GM21360 (cell line): ENCODE data around the gene PACRG.

Experiments
- ATAC-seq: cut with Tn5 transposase; IDR thresholded peaks from one replicate; pipeline ENCODE4 v1.9.1; 2021; ENCODE audit warnings: mild to moderate bottlenecking, moderate library complexity; ENCODE audit not compliant: unreplicated experiment

PACRG gene

DNA sequence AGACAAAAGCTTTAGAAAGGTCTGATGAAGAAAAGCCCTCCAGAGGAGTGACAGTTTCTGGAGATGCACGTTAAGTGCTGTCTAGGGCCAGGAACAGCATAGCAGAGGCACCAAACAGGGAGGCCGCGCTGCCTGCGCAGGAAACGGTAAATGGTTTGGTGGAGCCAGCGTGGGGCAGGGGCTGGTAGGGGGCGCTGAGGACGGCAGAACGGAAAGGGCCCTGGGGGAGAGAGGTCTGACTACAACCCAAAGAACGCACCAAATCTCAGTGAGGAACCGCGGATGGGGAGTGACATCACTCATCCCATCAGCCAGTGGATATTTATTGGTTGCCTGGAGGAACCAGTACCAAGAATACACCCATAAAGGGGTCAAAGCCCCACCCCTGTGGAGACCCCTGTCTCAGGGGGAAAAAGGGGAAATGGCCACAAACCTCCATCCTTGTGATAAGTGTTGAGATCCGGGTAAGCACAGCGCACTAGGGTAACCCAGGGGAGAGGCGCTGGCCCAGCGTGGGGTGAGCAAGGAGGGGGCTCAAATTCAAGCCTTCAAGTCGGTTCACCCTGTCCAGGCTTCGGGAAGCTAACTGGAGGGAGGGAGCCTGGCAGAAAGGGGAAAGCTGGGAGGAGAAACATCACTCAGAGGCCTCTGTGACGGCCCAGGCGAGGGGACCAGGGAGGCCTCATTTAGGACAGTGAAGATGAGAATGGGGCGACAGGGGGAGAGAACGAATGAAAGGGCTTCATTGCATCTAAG, 437.6 kb downstream of the PACRG start:
- ATAC-seq = no peak

DNA sequence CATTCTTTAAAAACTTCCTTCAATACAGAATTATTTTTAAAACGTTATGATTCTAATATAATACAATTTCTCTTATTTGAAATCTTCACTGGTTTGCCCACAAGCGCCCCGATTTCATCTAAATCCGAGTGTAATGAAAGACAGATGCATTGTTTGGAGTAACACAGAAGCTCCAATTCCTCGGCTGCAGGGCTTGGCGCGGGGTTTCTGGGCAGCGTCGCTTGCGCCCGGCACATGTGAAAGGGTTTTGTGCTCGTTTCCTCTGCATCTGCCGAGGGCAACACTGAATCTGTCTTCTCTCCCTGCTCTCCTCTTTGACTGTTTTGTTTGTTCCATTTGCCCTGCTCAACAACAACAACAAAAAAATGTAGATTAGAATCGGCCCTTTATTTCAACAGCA, 438.1 kb downstream of the PACRG start:
- no peak for ATAC-seq

DNA sequence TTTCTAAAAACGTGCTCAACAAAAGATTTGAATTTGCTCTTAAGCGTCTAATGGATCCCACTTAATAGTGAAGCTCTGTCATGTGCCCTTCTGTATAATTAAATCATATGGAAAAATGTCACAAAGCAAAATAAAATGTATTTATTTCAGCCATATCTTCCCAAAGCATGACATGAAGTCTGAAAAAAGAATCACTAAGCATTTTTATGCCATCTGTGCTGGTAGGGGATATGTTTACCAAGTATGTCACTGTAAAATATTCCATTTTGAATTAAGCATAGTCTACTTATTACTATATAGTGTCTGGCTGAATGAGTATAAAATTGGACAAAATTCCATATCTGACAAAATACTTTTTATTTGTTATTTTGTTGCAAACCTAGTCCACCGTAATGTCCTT, 438.7 kb downstream of the PACRG start:
- no peak for ATAC-seq

DNA sequence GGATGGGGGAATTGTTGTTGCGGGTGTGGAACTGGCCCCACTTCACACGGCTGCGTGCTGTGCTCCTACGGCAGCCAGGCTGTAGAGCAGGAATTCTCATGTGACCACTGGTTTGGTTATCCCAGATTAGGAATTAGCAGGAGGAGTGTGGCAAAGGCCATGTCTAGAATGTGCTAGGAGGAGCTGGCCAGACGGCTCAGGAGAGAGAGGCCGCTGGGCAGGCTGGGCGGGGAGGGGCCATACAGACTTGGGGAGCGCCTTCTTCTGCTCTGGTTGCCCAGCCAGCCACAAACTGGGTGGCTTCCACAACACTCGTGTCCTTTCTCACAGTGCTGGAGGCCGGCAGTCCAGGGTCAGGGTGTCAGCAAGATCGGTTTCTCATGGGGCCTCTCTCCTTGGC, 441.7 kb downstream of the PACRG start:
- no peak for ATAC-seq

DNA sequence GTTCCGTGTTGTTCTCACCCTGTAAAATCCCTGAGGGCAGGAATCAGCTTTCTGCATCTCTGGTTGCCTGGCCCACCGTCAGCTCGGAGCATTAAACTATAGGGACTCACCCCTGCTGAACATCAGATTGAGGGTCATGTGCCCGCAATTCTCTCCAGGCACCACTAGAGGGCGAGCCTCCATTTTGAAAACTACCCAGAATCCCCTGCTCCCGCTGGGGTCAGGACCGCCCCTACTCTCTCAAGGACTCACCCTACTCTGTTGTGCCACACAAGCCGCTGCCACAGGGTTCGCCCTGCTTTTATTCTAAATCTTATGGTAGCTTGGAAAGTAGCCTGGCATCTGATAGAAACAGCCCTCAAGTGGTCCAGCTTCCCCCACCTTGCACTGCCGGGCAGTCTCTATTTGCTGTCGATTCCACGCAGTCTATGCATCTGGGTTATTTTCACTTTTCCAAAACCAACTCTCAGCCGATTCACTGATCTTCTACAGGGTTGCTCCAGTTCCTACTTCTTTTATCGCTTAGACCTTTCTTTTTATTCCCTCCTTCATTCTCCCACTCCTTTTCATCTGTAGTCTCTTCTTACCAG, 442.6 kb downstream of the PACRG start:
- ATAC-seq = peak; percentile 91

DNA sequence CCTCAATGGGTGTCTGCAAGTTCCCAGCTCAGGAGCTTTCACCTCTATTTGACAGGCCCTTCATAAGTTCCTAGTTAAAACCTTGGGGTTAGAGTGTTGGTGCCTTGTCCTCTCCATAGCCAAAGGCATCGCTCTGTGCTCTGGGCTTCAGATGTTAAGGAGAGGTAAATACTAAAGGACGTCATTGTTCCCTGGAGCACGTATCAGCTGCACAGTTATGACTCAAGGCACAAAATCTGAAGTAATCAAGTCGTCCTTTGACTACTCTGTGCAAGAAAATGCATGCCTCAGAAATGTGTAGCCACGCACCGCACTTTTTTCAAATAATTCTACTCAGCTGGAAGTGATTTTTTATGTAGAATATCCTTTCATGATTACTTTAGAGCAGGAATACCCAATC, 446.0 kb downstream of the PACRG start:
- ATAC-seq = no peak

DNA sequence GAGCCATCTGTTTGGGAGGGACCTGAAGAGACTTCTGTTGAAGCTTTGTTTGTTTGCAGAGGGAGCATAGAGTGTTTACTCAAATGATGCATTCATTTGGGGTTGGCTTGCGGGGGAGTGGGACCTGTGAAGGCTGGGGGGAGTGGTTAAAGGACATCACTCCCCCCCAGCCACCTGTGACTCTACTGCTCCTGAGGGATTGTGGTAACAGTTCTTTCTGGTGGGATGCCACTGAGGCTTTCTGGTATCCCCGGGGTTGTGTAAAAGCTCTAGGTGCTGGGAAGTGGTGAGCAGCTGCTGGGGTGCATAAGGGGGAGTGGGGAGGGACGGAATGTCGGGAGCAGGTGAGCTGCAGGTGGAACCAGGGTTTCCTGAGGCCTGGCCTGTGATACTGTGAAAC, 447.5 kb downstream of the PACRG start:
- ATAC-seq = no peak

DNA sequence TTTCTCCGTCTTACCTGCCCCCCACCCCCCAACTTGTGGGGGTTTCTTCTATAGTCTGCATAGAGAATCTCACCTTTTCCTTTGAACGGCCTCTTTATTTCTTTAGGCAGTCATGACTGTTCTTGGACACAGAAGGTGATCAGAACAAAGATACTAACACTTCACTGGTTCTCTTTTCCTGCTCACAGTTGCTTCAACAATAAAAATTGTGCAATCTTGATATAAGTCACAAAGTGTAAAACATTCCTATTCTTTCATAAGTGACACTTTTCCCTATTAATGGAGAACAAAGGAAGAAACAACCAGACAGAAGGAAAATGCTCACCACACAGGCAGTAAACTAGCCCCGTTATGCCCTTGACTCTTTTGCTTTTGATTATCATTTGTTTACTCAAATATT, 448.3 kb downstream of the PACRG start:
- ATAC-seq = no peak

DNA sequence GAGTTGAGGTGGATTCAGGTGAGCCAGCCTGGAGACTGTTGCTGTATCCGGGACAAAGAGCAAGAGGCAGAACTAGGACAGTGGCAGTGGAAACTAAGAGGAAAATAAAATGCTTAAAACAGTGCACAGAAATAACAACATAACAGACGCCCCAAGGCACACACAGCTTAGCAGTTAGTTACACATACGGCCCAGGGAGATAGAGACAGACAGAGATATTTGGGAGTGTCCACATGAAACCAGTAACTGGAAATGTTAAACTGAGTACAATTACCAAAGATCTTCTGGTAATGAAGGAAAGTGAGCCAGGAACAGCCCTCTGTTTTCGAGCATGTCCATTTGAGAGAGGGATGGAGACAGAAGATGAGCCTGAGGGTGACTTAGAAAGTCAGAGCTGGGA, 449.2 kb downstream of the PACRG start:
- ATAC-seq = no peak

DNA sequence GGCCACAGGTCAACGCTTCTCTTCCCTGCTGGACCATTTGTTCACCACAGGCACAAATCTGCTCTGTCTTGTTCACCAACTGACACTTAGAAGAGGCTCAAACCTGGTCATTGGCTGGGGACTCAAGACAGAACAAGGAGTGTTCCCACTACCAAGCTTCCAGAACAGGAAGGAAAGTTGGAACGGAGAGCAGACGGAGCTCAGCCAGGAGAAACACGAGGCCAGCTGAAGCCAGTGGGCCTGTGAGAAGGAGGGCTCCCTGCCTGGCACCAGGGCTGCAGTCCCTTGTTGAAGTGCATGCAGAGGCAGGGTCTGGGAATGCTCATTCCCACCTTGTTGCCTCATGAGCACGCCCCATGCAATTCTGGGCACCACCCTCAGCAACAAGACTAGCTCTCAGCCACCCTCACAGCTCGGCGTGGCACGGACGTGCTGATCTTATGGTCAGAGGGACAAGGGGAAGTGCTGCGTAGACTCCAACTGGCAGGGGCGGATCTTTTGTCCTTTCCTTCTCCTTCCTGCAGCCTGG, 450.2 kb downstream of the PACRG start:
- no peak for ATAC-seq

DNA sequence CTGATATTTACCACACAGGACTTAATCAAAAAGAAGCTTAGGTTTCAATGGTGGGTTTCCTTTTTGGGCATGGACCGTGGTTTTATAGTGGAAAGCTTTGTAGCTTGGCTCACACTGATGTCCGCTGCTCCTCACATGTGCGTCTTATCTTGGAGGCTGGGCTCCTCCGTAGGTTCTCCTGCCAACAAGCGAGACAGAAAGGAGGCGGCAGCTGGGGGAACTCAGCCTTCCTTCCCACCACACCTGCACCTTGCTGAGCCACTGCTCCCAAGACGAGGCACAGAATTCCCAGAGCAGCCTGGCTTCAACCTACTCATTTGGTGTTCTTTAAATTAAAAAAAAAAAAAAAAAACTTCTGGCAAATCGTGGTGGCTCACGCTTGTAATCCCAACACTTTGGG, 451.3 kb downstream of the PACRG start:
- ATAC-seq = no peak

DNA sequence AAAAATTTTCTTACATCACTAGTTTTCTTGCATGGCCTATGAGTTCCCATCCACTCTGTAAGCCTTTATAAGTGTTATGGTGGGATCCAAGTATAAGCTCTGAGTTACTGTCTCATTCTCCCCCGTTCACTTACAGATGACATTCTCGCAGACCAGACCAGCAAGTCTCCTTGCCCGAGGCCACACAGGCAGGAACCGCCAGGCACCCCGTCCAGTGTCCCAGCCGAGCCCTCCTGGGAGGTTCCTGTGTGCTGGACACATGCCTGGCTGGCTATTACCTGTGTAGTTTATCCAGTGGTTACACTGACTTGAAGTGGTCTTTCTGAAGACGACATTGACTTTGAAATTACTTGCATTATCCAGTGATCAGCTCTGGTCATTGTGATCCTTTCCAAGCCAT, 451.9 kb downstream of the PACRG start:
- ATAC-seq = no peak

DNA sequence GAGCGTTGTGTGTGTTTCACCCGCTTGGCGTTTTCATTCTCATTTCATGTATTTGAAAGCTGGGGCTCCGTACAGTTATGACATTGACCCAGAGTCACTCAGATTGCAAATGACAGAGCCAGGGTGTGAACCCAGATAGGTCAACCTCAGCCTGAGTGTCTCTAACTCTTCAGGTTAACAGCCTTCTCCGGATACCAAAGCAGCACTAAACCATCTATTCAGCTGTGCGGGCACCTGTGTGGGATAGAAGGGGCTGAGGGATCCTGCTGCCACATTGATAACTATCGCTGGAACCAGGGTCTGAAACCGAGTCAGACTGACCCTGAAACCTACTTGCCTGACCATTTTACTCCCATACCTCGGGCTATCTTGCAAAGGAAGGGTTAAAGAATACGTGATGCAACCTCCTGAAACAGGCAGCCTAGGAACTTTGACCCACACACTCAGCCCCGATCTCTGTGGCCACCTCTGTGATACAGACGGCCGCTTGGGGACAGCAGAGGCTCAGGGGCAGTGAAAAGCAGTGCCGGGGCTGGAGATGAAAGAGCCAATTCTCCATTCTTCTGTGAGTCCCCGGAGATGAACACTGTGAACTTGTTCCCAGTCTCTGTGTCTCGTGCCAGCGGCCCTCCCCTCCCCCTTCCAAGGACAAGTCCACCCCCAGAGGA, 453.2 kb downstream of the PACRG start:
- ATAC-seq = no peak

DNA sequence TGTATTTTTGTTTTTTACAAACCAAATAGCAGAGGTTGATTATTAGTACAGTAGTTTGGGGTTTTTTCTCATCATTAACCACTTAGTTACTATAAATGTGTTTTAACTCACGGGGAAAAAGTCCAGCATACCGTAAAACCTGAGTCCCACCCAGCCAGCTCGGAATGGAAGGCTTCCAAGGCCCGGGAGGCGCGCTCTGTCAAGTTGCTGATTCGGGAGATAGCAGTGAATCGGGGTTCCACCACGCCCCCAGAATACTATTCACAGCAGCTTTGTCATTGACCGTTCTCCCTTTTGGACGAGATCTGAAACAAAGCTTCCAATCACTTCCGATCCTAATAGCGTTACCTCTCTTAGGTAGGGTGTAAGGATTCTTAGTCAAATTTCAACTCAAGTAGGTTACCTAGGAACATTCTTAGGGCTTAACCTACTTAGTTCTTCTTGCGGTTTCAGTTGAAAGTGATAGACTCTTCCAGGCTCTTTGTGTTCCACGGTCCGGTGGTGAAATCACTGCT, 453.9 kb downstream of the PACRG start:
- no peak for ATAC-seq

DNA sequence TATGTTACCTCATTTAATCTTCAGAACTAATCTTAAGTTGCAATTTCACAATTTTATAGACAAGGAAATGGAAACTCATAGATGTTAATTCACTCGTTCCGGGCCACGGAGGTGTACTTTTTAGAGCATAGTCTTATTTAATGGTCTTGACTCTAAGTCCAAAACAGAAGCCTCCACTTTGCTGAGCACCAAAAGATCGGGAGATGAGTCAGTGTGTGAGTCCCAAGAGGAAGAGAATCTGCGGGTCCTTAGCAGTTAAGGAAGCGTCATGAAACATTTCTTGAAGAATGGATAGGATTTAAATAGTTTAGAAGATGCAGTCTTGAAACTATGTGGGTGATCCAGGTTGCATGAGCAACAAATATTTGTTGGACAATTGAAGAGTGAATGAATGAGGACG, 454.9 kb downstream of the PACRG start:
- ATAC-seq = no peak

DNA sequence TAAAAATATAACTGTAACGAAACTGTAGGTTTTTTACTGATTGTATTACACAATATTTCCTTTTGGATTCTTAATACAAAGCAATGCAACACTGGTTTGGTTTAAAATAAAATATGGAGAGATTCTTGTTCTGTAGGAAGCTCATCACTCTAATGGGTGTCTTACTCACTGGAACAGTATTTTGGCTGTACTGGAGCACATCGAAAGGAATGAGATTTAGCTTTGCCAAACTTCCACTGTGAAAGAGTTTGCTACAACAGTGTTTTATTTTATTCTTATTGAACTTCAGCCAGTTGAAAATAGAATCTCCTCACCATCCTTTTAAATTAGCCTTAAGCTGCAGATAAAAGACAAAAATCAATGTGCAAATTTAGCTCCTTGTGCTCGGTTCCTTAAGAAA, 456.0 kb downstream of the PACRG start:
- ATAC-seq = no peak

DNA sequence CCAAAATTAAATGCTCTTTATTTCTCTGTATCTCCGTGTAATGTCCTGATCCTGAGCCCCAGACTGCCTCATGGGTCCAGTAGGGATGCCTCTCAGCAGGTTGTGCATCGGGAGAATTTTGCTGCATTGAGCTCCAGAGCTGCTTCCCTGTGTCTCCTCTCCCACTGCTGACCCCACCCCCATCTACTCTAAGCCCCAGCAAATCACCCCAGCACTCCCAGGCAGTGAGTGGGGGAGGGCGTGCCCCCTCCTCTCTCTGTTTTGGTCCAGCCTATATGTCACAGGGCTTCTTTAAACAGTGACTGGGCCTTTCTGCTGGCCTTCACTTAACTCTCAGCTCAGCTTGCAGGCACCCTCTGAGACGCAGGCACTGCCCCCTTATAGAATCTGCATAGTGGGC, 458.0 kb downstream of the PACRG start:
- no peak for ATAC-seq

DNA sequence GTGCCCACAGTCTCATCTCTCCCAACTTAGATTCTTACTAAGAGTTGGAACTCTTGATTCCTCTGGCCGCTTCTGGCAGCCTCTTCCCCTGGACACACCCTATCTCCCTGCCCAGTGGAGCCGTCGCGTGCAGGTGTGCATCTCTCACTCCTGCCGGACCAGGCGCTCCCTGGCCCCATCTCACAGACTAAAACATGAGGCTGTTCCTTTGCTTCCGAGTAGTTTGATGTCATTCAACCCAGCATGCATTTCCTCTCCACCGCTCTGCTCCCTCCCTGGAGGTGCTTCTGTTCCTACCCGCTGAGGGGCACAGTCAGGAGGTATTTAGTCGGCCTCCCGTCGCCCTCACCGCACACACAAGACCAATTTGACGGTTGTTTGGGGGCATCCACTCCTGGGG, 458.8 kb downstream of the PACRG start:
- ATAC-seq = no peak

DNA sequence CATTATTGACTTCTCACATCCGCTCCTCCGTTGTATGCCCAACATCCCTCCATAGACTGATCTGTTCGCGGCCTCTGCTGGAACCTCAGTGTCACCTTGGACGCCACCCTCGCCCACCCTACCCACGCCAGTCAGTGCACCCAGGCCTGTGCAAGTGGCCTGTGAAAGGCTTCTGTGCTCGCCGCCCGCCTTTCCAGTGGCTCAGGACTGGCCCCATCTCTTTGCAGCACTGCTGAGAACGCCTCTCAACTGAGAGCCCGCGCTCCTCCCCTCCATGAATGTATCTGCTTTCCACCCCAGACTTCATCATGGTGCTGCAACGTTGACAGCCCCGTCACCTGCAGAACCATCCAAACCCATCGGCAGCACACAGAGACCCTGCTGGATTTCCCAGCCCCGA, 459.4 kb downstream of the PACRG start:
- no peak for ATAC-seq

DNA sequence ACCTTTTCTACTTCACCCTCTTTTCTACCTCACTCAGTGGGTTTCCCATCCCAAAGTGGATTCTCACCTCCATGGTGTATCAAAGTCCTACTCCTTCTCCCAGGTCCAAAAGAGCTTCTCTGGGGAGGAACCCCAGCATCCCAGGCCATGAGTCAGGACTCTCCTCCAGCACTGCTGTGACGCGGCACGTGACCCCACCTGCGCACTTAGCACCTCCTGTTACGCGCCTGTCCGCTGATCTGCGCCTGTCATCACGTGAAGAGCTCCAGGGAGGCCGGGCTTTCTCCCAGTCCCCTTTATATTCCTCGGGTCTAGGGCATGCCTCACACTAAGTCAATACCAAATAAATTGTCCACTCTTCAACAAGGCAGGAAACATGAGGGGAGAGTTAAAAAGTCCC, 459.8 kb downstream of the PACRG start:
- no peak for ATAC-seq

DNA sequence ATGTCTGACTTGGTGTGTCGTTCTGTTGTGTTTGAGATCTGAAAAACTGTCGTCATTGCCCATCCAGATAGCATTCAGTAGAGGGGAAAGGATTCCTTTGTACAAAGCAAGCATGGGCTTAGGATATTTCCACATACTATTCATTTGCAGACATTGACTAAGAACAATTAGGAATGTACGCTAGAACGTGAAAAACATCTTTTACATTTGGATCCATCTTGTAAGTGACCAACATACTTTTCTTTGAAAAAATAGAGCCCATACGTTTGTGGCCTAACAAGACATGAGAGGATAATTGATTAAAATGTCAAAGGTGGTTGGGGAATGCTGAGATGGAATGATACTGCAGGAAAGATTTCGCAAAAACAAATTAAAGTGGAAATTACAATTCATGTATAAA, 461.0 kb downstream of the PACRG start:
- no peak for ATAC-seq

DNA sequence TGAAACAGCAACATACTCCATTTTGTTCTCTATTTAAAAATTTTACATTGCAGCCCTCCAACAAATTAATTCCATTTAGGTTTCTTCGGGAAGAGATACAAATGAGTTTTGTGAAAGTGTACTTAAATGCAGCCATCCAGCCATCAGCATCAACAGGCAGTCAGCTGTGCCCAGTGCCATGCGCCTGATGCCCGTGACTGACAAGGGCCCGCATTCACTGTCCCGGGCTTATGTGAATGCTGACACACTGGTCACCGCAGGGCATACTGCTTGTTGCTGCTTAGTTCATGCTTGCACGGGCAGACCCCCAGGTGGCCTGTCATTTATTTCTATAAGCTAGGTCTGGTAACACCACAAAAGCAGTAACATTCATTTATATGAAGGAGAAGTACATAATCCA, 461.8 kb downstream of the PACRG start:
- no peak for ATAC-seq
